WTC11 (cell line): ENCODE results near the gene TMEM81. TPM values are rescaled to one million over a fixed set of nuclear protein-coding genes. Genes with fewer than 3 reads are reported as not detected.

Source experiments
- ATAC-seq: fragments of 200-7000 bp; cut with Tn5 transposase; 2 replicates; pipeline ENCODE4 v1.10.0; 2021; ENCODE audit warnings: mild to moderate bottlenecking, moderate library complexity
- CTCF ChIA-PET: fragments of 300-600 bp; sonication (Branson Sonifier 250); formaldehyde crosslinking; loops from one replicate; lab custom pipeline; 2021; ENCODE audit warnings: antibody characterized with exemption; lab: Charles Lee
- POLR2A ChIA-PET: fragments of 350-600 bp; sonication (Branson Sonifier 250); formaldehyde crosslinking; loops from one replicate; lab custom pipeline; 2021; ENCODE audit warnings: antibody characterized with exemption; lab: Charles Lee
- DNase-seq: peaks from one replicate; pipeline ENCODE4 v3.0.0; 2021; ENCODE audit warnings: low spot score
- H3K27ac Mint-ChIP-seq: 2 replicates; pipeline ENCODE4 v1.8.0; 2021; ENCODE audit warnings: mixed read lengths
- H3K27me3 Mint-ChIP-seq: 2 replicates; pipeline ENCODE4 v1.8.0; 2021; ENCODE audit warnings: low read depth, mild to moderate bottlenecking, moderate library complexity, mixed read lengths
- H3K36me3 Mint-ChIP-seq: 2 replicates; pipeline ENCODE4 v1.8.0; 2021; ENCODE audit warnings: mixed read lengths
- H3K4me1 Mint-ChIP-seq: 2 replicates; pipeline ENCODE4 v1.8.0; 2022; ENCODE audit warnings: mixed read lengths
- H3K4me3 Mint-ChIP-seq: 2 replicates; pipeline ENCODE4 v1.8.0; 2021; ENCODE audit warnings: mild to moderate bottlenecking, moderate library complexity, mixed read lengths
- H3K9me3 Mint-ChIP-seq: 2 replicates; pipeline ENCODE4 v1.8.0; 2021; ENCODE audit warnings: mixed read lengths
- FOXK1 ChIP-seq: sonication (generic); formaldehyde crosslinking; IDR thresholded peaks from 2 replicates; pipeline ENCODE4 v1.8.0; 2022; ENCODE audit warnings: mild to moderate bottlenecking, moderate library complexity, missing genetic modification reagents
- NR2C2 ChIP-seq: sonication (generic); formaldehyde crosslinking; IDR thresholded peaks from 2 replicates; pipeline ENCODE4 v1.8.0; 2022; ENCODE audit warnings: mild to moderate bottlenecking, missing genetic modification reagents
- NR3C1 ChIP-seq: sonication (generic); formaldehyde crosslinking; conservative IDR thresholded peaks from 2 replicates; pipeline ENCODE4 v1.8.1; 2023; ENCODE audit warnings: low read depth, mild to moderate bottlenecking, missing genetic modification reagents
- PRDM15 ChIP-seq: sonication (generic); formaldehyde crosslinking; IDR thresholded peaks from 2 replicates; pipeline ENCODE4 v1.8.0; 2022; ENCODE audit warnings: missing genetic modification reagents
- RELA ChIP-seq: sonication (generic); formaldehyde crosslinking; IDR thresholded peaks from 2 replicates; pipeline ENCODE4 v1.8.1; 2022; ENCODE audit warnings: missing genetic modification reagents, mild to moderate bottlenecking, borderline replicate concordance
- TCF7 ChIP-seq: sonication (generic); formaldehyde crosslinking; IDR thresholded peaks from 2 replicates; pipeline ENCODE4 v1.8.0; 2022; ENCODE audit warnings: mild to moderate bottlenecking, low read depth, missing genetic modification reagents, moderate library complexity
- TEAD1 ChIP-seq: sonication (generic); formaldehyde crosslinking; IDR thresholded peaks from 2 replicates; pipeline ENCODE4 v1.8.0; 2022; ENCODE audit warnings: mild to moderate bottlenecking, missing genetic modification reagents
- ZNF121 ChIP-seq: sonication (generic); formaldehyde crosslinking; IDR thresholded peaks from 2 replicates; pipeline ENCODE4 v1.8.0; 2023; ENCODE audit warnings: missing genetic modification reagents
- ZNF219 ChIP-seq: sonication (generic); formaldehyde crosslinking; IDR thresholded peaks from 2 replicates; pipeline ENCODE4 v1.8.0; 2023; ENCODE audit warnings: missing genetic modification reagents, mild to moderate bottlenecking, borderline replicate concordance
- ZNF263 ChIP-seq: sonication (generic); formaldehyde crosslinking; IDR thresholded peaks from 2 replicates; pipeline ENCODE4 v1.8.1; 2022; ENCODE audit warnings: low read depth, mild to moderate bottlenecking, moderate library complexity, missing genetic modification reagents
- total RNA-seq: library from RNA; stranded (reverse); gene quantifications from 3 replicates; pipeline ENCODE4 v1.2.3, GENCODE V29; 2021
- TF ChIP-seq, protein P1 (sequence below): sonication (generic); formaldehyde crosslinking; IDR thresholded peaks from 2 replicates; pipeline ENCODE4 v1.8.1; 2022; ENCODE audit warnings: low read depth, missing genetic modification reagents, borderline replicate concordance
- TF ChIP-seq, protein P2 (sequence below): sonication (generic); formaldehyde crosslinking; IDR thresholded peaks from 2 replicates; pipeline ENCODE4 v1.8.1; 2023; ENCODE audit warnings: mild to moderate bottlenecking, missing genetic modification reagents, borderline replicate concordance
- TF ChIP-seq, protein P3 (sequence below): fragments of 250-450 bp; sonication (Bioruptor Pico); IDR thresholded peaks from 2 replicates; pipeline ENCODE4 v1.9.0; 2021; ENCODE audit warnings: mild to moderate bottlenecking
- TF ChIP-seq, protein P4 (sequence below): sonication (generic); formaldehyde crosslinking; IDR thresholded peaks from 2 replicates; pipeline ENCODE4 v1.8.1; 2023; ENCODE audit warnings: mild to moderate bottlenecking, missing genetic modification reagents
- TF ChIP-seq, protein P5 (sequence below): sonication (generic); formaldehyde crosslinking; IDR thresholded peaks from 2 replicates; pipeline ENCODE4 v1.8.1; 2022; ENCODE audit warnings: low read depth, mild to moderate bottlenecking, moderate library complexity, missing genetic modification reagents, borderline replicate concordance
- TF ChIP-seq, protein P6 (sequence below): sonication (generic); formaldehyde crosslinking; IDR thresholded peaks from 2 replicates; pipeline ENCODE4 v1.8.1; 2023; ENCODE audit warnings: mild to moderate bottlenecking, moderate library complexity, missing genetic modification reagents

The TMEM81 gene
- total RNA-seq, 1 experiment from 2014 or later: 7.5 TPM

DNA sequence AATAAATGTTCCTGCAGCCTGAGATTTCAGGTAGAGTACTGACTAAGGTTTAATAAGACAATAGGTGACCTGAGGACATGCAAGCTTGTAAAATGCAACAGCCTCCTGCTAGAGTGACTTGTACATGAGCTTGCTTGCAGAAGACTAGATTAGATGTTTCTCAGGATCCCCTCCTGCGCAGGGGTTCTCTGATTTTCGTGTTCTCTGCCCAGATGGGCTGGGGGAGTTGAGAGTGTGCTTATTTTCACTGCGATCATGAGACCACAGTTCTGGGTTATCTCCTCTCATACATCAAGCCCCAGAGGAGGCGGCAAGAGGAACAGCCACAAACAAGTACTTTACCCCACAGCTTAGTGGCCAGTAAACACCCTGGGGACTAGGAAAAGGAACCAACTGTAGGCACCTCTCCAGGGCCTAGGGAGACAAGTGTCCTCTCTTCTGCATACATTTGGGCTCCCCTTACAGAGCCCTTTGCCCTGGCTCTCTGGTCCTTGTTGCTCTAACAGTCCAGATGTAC, 8.0 kb downstream of the TMEM81 start:
- H3K27ac Mint-ChIP-seq: no peak overlapping the region
- no peak overlapping the region for H3K4me3 Mint-ChIP-seq
- H3K4me1 Mint-ChIP-seq: no peaks in the 10 kb centered on the region
- POLR2A ChIA-PET: no interaction called here
- H3K9me3 Mint-ChIP-seq: no peaks in the 10 kb centered on the region
- no peak for ATAC-seq
- no peak for DNase-seq
- H3K36me3 Mint-ChIP-seq: no peaks in the 10 kb centered on the region
- H3K27me3 Mint-ChIP-seq: no peaks in the 10 kb centered on the region
- no peak for TF ChIP-seq PRDM15 (CRISPR knock-in tag)
- no peak for TF ChIP-seq TEAD1
- TF ChIP-seq, protein P1, sequence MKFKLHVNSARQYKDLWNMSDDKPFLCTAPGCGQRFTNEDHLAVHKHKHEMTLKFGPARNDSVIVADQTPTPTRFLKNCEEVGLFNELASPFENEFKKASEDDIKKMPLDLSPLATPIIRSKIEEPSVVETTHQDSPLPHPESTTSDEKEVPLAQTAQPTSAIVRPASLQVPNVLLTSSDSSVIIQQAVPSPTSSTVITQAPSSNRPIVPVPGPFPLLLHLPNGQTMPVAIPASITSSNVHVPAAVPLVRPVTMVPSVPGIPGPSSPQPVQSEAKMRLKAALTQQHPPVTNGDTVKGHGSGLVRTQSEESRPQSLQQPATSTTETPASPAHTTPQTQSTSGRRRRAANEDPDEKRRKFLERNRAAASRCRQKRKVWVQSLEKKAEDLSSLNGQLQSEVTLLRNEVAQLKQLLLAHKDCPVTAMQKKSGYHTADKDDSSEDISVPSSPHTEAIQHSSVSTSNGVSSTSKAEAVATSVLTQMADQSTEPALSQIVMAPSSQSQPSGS (CRISPR knock-in tag): no peak
- TF ChIP-seq ZNF263 (CRISPR knock-in tag): no peak
- TF ChIP-seq, protein P2, sequence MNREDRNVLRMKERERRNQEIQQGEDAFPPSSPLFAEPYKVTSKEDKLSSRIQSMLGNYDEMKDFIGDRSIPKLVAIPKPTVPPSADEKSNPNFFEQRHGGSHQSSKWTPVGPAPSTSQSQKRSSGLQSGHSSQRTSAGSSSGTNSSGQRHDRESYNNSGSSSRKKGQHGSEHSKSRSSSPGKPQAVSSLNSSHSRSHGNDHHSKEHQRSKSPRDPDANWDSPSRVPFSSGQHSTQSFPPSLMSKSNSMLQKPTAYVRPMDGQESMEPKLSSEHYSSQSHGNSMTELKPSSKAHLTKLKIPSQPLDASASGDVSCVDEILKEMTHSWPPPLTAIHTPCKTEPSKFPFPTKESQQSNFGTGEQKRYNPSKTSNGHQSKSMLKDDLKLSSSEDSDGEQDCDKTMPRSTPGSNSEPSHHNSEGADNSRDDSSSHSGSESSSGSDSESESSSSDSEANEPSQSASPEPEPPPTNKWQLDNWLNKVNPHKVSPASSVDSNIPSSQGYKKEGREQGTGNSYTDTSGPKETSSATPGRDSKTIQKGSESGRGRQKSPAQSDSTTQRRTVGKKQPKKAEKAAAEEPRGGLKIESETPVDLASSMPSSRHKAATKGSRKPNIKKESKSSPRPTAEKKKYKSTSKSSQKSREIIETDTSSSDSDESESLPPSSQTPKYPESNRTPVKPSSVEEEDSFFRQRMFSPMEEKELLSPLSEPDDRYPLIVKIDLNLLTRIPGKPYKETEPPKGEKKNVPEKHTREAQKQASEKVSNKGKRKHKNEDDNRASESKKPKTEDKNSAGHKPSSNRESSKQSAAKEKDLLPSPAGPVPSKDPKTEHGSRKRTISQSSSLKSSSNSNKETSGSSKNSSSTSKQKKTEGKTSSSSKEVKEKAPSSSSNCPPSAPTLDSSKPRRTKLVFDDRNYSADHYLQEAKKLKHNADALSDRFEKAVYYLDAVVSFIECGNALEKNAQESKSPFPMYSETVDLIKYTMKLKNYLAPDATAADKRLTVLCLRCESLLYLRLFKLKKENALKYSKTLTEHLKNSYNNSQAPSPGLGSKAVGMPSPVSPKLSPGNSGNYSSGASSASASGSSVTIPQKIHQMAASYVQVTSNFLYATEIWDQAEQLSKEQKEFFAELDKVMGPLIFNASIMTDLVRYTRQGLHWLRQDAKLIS (CRISPR knock-in tag): no peak
- CTCF ChIA-PET: interaction anchor here (0.8 to 12.0 kb wide), 4 partner anchors 10 to 180 kb away, joined by 3 to 109 read pairs (median 15); no protein-coding TSS in a partner anchor

GRCh38 chr1:205075642-205076155, 8.6 kb downstream of the TMEM81 start:
- ATAC-seq: no peak
- Mint-ChIP-seq H3K36me3 (no peaks in the 10 kb centered on the region), H3K27ac (no peak overlapping the region), H3K4me3 (no peak overlapping the region), H3K27me3 (no peaks in the 10 kb centered on the region)
- DNase-seq: no peak
- POLR2A ChIA-PET: no interaction called here
- CTCF ChIA-PET: interaction anchor here (0.8 to 12.0 kb wide), 6 partner anchors 9 to 180 kb away, joined by 3 to 109 read pairs (median 6); no protein-coding TSS in a partner anchor
- TF ChIP-seq ZNF121 (CRISPR knock-in tag): no peak
- TF ChIP-seq, all 79 proteins: peak for 0
- Mint-ChIP-seq H3K9me3 (no peaks in the 10 kb centered on the region), H3K4me1 (0 out of 2 replicates have a peak, but pooled peaks cover 2% of the 10 kb centered on the region)

GRCh38 chr1:205074513-205074912, 9.7 kb downstream of the TMEM81 start:
- CTCF ChIA-PET: interaction anchor here (1.6 to 12.0 kb wide), 3 partner anchors 12 to 181 kb away, joined by 4 to 109 read pairs (median 23); no protein-coding TSS in a partner anchor
- ATAC-seq (no peak), DNase-seq (no peak)
- Mint-ChIP-seq H3K36me3 (no peaks in the 10 kb centered on the region), H3K9me3 (no peaks in the 10 kb centered on the region), H3K4me1 (0 out of 2 replicates have a peak, but pooled peaks cover 2% of the 10 kb centered on the region), H3K4me3 (no peak overlapping the region), H3K27ac (no peak overlapping the region), H3K27me3 (no peaks in the 10 kb centered on the region)
- POLR2A ChIA-PET: no interaction called here
- TF ChIP-seq ZNF219 (CRISPR knock-in tag): no peak
- TF ChIP-seq, protein P3, sequence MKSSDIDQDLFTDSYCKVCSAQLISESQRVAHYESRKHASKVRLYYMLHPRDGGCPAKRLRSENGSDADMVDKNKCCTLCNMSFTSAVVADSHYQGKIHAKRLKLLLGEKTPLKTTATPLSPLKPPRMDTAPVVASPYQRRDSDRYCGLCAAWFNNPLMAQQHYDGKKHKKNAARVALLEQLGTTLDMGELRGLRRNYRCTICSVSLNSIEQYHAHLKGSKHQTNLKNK (CRISPR knock-in tag): no peak
- TF ChIP-seq, protein P4, sequence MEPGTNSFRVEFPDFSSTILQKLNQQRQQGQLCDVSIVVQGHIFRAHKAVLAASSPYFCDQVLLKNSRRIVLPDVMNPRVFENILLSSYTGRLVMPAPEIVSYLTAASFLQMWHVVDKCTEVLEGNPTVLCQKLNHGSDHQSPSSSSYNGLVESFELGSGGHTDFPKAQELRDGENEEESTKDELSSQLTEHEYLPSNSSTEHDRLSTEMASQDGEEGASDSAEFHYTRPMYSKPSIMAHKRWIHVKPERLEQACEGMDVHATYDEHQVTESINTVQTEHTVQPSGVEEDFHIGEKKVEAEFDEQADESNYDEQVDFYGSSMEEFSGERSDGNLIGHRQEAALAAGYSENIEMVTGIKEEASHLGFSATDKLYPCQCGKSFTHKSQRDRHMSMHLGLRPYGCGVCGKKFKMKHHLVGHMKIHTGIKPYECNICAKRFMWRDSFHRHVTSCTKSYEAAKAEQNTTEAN (CRISPR knock-in tag): no peak
- TF ChIP-seq, protein P5, sequence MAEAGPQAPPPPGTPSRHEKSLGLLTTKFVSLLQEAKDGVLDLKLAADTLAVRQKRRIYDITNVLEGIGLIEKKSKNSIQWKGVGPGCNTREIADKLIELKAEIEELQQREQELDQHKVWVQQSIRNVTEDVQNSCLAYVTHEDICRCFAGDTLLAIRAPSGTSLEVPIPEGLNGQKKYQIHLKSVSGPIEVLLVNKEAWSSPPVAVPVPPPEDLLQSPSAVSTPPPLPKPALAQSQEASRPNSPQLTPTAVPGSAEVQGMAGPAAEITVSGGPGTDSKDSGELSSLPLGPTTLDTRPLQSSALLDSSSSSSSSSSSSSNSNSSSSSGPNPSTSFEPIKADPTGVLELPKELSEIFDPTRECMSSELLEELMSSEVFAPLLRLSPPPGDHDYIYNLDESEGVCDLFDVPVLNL (CRISPR knock-in tag): no peak
- TF ChIP-seq NR2C2 (CRISPR knock-in tag): no peak
- no peak for TF ChIP-seq RELA
- no peak for TF ChIP-seq FOXK1 (CRISPR knock-in tag)
- TF ChIP-seq, protein P6, sequence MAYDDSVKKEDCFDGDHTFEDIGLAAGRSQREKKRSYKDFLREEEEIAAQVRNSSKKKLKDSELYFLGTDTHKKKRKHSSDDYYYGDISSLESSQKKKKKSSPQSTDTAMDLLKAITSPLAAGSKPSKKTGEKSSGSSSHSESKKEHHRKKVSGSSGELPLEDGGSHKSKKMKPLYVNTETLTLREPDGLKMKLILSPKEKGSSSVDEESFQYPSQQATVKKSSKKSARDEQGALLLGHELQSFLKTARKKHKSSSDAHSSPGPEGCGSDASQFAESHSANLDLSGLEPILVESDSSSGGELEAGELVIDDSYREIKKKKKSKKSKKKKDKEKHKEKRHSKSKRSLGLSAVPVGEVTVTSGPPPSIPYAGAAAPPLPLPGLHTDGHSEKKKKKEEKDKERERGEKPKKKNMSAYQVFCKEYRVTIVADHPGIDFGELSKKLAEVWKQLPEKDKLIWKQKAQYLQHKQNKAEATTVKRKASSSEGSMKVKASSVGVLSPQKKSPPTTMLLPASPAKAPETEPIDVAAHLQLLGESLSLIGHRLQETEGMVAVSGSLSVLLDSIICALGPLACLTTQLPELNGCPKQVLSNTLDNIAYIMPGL (CRISPR knock-in tag): no peak
- TF ChIP-seq NR3C1 (CRISPR knock-in tag): no peak
- TF ChIP-seq TCF7 (CRISPR knock-in tag): no peak
